Measurements from ENCODE around the gene EFNA2. TPM values are rescaled to one million over a fixed set of nuclear protein-coding genes. Genes with fewer than 3 reads are reported as not detected.

Gene EFNA2
- total and polyA plus RNA-seq, 8 donors = 0.15 to 21.1 (median 0.55) TPM; not detected in 5

GRCh38 chr19:1271528-1272422, 13.9 kb upstream of the EFNA2 start:
- Histone ChIP-seq H3K9me3 (no peaks in the 10 kb centered on the region), H3K27ac (peak overlapping the region; percentile 13 to 100 (median 97)), H3K27me3 (no peaks in the 10 kb centered on the region), H3K36me3 (peaks cover 44 to 47% (median 44%) of the 10 kb centered on the region in 4 donors), H3K4me1 (peaks cover 81 to 90% (median 85%) of the 10 kb centered on the region in 4 donors), H3K4me3 (peak overlapping the region; percentile 62 to 88 (median 82))
- DNase-seq = peak in 1 of 2 donors; percentile 23
- intact Hi-C loops (cut with DNase I; ENCODE audit: low total_unique reads) = no loop called here
- 33 to 59% (median 47%) methylated on average over 31 to 37 of the region's 37 CpGs for WGBS, 5 donors
- TF ChIP-seq POLR2AphosphoS5 (IDR thresholded peaks at IDR 0.05) (no peak), POLR2A (IDR thresholded peaks at IDR 0.05) (no peak), CTCF (IDR thresholded peaks at IDR 0.05) (no peak), EP300 (IDR thresholded peaks at IDR 0.05) (no peak)

- Histone ChIP-seq H3K27me3 (no peaks in the 10 kb centered on the region), H3K4me3 (peak overlapping the region in 3 of 4 donors; percentile 62 to 88 (median 80)), H3K27ac (peak overlapping the region in 4 of 5 donors; percentile 92 to 100 (median 98)), H3K36me3 (peaks cover 44 to 56% (median 51%) of the 10 kb centered on the region in 4 donors), H3K4me1 (peaks cover 74 to 86% (median 83%) of the 10 kb centered on the region in 4 donors), H3K9me3 (no peaks in the 10 kb centered on the region)
- TF ChIP-seq POLR2AphosphoS5 (IDR thresholded peaks at IDR 0.05) = no peak
- no peak for TF ChIP-seq EP300 (IDR thresholded peaks at IDR 0.05)
- TF ChIP-seq CTCF (IDR thresholded peaks at IDR 0.05) = no peak
- TF ChIP-seq POLR2A (IDR thresholded peaks at IDR 0.05) = no peak
- intact Hi-C loops (cut with DNase I; ENCODE audit: low total_unique reads) = no loop called here
- DNase-seq = no peak
- WGBS, 5 donors = 63 to 67% (median 66%) methylated on average over 33 of the region's 33 CpGs
These were observed 13.0 kb upstream of the EFNA2 start for GRCh38 chr19:1272423-1273262.

- Histone ChIP-seq H3K27ac (peak overlapping the region in 4 of 5 donors; percentile 97 to 100 (median 98)), H3K27me3 (no peaks in the 10 kb centered on the region), H3K36me3 (peaks cover 48 to 64% (median 57%) of the 10 kb centered on the region in 4 donors), H3K9me3 (no peaks in the 10 kb centered on the region), H3K4me1 (peaks cover 65 to 83% (median 76%) of the 10 kb centered on the region in 4 donors), H3K4me3 (peak overlapping the region in 2 of 4 donors; percentile 66 to 88)
- 61 to 78% (median 73%) methylated on average over 23 to 25 of the region's 25 CpGs for WGBS, 5 donors
- TF ChIP-seq CTCF (IDR thresholded peaks at IDR 0.05) = no peak
- no peak for TF ChIP-seq POLR2A (IDR thresholded peaks at IDR 0.05)
- TF ChIP-seq POLR2AphosphoS5 (IDR thresholded peaks at IDR 0.05) = peak in 1 of 3 donors; percentile 12
- DNase-seq = no peak
- intact Hi-C loops (cut with DNase I; ENCODE audit: low total_unique reads) = no loop called here
These were observed 12.2 kb upstream of the EFNA2 start for GRCh38 chr19:1273263-1274041.

Data from stomach (tissue), 9 donors.